ENCODE data around the gene S100A4.
"Not testable (repeated sequence)": the region's sequence is repeated elsewhere in the genome, so short reads cannot be mapped to it uniquely, and the experiment has no call there.

S100A4 gene

DNA sequence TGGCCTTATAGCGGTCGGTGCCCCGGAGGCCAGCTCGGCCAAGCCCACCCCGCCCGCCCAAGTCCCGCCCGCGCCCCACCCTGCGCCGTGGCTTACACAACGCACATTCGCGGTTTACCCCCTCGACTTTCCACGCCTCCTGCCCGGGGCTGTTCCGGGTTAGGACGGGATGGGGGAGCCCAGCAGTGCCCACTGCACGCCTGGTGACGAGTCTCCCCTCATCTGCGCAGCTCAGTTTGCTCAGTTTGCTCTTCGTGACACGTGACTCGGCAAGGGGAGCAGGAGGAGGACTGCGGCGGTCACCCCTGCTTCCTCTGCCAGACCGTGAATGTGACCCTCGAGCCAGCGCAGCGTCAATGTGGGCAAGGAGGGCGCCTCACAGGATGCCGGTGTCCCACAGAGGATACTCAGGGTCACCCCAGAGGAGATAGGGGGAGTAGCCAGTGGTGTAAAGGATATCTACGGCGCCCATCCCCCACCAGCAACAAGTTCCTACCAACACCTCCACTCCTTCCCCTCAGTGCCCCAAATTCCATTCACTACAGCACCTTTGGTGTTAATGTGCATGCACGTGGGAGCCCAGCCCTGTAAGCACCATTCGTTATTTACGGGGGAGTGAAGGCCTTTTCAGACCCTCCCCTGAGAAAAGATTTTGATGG lies 9.5 kb downstream of the S100A4 start:
- DNase-seq (ENCODE audit: extremely low spot score, insufficient read length, low read depth) (no peak), FAIRE-seq (no peak)

DNA sequence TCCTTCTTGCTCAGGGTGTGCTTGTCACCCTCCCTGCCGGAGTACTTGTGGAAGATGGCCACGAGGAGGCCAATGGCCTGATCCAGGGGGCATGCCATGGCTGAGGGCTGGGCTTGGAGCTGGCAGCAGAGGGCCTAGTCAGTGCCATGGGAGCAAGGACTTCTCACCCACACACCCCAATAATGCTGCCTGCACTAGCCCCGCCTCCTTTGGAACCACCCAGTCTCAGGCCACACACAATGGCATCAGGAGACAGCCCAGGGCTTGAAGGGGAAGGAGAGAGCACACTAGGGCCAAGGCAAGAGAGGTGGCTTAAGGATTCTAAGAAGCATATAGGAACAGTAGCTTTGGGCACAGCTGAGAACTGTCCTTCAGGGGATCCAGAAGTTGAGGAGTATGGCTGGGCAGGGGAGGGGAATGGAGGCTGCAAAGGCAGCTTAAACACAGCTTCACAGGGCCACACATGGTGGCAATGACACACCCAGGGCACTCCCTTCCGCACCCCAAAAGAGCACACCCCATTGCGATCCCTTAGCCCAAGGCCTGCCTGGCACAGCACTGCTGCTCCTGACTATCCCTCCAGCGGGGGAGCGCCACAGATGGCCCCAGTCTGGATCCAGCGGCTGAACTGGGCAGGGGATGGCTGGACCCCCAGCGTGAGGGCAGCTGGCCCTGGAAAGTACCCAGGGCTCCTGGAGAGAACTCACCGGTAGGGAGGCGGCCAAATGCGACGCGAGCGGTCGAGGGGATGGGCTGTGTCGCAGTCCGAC lies 10.2 kb downstream of the S100A4 start, which contains the start of gene S100A6:
Gene S100A6, minus strand, starts transcription at position 750 of the 770 bp plus-strand sequence. Its CDS starts 652 bp downstream, at position 98.
- DNase-seq (ENCODE audit: extremely low spot score, insufficient read length, low read depth) (no peak), FAIRE-seq (no peak)

DNA sequence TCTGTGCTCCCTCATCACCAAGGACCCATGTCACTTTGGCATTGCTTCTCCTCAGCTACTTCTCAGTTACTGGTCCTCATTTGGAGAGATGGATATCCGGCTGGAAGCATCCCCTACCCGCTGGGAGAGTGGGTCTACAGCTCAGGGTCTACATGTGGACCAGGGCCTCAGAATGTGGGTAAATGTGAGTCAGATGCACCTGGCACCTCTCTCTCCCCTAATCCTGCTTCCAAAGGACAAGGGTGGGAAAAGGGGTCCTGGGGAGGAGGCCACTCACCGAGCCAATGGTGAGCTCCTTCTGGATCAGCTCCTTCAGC lies 10.7 kb downstream of the S100A4 start:
- no peak for FAIRE-seq

DNA sequence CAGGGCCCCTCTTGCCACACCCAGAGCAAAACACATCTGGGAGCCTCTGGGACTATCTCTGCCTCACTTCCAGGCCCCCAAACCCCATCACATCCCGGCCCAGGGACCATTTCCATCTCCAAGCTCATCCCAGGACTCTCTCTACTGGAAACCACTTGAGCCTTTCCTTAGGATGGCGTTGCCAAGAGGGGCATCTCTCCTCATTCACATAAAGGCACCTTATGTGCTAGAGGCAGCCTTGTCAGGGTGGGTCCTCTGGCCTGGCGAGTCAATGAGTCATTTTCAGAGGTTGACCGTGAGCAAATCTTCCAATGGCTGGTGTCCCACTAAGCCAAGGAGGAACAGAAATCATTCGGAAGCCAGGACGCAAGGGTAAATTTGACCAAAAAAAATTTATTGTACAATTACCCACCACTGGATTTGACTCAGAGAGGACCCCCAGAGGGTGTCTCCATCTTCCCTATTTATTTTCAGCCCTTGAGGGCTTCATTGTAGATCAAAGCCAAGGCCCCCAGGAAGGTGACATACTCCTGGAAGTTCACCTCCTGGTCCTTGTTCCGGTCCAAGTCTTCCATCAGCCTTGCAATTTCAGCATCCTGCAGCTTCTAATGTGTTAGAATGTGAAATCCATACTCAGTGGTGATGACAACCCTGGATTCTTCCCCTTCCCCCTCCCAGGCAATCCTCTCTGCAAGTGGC lies 11.2 kb downstream of the S100A4 start:
- no peak for FAIRE-seq

More for the DNA sequence above, 10.7 kb downstream of the S100A4 start:
- no peak for DNase-seq (ENCODE audit: extremely low spot score, insufficient read length, low read depth)

DNA sequence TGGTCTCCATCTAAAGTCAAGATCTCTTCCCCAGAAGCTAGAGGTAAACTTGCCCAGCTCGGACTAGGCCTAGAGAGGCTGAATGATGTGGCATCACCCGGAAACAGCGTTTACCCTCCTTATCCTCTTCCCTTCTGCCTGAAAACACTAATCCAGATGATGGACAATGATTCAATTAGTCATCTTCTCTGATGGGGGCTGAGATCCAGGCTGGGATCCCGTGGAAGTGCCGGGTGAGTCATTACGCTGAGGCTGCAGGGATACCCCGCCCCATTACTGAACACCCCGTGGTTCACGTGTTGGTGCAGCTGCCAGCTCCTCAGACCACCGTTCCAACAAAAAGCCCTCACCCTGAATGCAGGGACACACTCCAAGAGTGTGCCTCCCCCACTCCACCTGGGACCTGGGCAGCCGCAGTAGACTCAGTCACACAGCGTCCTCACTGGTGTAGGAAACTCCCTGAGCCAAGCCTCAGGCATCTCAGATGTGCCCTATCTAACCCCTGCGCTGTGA lies 11.9 kb downstream of the S100A4 start:
- no peak for FAIRE-seq
- no peak for DNase-seq (ENCODE audit: extremely low spot score, insufficient read length, low read depth)

More for the DNA sequence above, 11.2 kb downstream of the S100A4 start:
- no peak for DNase-seq (ENCODE audit: extremely low spot score, insufficient read length, low read depth)

DNA sequence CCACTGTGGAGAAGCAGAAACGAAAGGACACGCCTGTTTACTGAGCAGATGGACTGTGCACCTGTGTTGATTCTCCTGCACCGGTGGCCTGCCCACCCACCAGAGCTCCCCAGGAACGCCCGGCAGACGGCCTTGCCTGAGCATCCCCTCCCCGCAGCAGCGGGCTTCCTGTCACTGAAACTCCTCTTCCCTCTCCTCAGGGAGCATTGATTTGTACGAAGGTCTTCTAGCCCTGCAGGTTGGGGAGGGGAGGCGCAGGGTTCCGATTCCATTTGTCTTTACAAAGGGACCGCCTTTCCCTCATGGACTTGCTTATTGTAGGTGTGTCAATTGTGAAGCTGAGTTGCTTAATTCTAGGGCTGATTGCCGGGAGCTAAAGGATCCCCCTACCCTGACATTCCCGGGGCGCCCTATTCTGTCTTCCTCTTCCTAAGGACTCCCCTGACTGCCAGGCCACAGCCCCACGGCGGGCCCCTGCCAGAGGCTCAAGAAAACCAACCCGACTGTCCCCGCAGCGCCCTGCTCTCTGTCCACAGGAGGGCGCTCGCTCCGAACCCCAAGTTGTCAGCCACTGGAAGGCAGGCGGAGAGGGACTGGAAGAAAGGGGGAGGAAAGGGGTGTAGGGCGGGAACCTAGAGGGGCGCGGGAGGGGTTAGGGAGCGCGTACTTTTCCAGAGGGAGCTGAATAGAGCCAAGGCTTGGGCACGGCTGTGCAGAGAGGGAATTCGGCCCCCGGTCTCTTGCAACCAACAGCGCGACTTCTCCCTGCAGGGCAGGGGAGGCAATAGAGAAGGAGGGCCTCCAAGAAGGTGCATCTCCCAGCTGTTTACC lies 12.6 kb downstream of the S100A4 start:
- no peak for FAIRE-seq
- peak; percentile 32 for DNase-seq (ENCODE audit: extremely low spot score, insufficient read length, low read depth)

DNA sequence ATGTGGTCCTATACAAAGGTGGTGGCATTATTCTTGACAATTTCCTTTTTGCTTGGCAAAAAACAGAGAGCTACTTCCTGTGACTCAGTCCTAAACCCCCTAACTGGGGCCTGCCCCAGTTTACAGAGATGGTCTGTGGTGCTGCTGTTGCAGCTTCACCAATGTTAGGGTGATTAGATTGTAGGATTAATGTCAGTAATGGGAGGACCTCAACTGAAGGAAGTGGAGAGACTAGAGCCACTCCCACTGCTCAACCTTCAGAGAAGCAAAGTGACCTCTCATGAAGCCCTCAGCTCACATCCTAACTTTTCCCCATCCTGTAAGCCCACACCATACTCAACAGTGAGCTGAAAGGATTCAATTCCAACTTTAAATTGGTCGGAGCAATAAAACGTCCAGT lies 13.4 kb downstream of the S100A4 start:
- DNase-seq (ENCODE audit: extremely low spot score, insufficient read length, low read depth) (no peak), FAIRE-seq (no peak)

DNA sequence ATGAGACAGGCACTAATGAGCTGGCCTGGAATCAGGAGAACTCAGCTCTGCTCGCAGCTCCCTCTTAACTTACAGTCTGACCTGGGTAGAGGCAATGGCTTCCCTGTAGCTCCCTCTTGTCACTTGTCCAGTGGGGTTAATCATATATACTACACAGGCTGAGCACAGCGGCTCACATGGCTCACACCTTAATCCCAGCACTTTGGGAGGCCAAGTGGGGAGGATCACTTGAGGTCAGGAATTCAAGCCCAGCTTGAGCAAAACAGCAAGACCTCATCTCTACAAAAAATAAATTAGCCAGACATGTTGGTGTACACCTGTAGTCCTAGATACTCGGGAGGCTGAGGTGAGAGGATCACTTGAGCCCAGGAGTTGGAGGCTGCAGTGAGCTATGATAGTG lies 14.0 kb downstream of the S100A4 start:
- FAIRE-seq: no peak

DNA sequence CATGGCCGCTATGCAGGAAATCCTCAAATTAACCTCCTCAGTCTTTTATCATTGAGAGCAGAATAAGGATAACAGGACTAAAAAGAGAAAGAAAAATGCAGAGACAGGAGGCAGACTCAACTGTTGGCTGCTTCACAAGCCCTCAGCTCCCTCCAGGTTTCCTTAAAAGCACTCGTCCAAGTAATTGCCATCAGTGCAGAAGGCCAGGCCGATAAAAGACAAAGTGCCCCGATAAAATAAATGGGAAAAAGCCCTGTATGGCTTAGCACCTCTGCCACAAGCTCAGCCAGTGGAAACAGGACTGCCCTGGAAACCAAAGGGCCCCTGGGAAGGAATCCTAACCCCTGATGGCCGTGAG lies 17.9 kb downstream of the S100A4 start:
- no peak for DNase-seq (ENCODE audit: extremely low spot score, insufficient read length, low read depth)
- no peak for FAIRE-seq

More for the DNA sequence above, 14.0 kb downstream of the S100A4 start:
- no peak for DNase-seq (ENCODE audit: extremely low spot score, insufficient read length, low read depth)

DNA sequence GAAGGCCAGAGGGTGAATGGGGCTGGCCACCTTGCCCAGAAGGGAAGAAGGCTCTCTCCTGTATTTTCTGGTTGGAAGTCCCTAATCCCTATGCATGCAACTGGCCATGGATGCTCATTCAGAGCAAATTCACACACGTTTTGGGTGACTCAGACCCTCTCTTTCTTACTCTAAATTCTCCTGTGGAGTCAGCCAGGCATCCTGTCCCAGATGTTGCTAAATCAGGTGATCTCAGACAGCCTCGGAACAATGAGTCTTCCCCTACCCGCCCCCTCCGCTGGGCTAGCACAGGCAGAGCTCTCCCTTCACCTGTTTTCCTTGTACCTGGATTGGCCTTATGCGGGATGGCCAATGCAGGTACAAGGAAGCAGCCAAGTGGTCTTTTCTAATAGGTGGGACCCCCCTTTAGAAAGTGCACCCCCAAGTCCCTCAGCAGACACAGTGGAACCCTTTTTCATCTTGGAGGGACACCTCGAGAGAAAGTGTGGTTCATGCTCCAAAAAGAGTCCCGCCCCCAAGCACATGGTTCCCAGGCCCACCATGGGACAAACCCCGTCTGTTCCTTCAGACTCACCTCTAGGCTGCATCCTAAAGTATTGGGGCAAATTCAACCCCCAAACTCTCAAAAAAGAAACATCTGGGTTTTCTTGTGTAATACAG lies 18.5 kb downstream of the S100A4 start:
- FAIRE-seq (no peak), DNase-seq (ENCODE audit: extremely low spot score, insufficient read length, low read depth) (no peak)

DNA sequence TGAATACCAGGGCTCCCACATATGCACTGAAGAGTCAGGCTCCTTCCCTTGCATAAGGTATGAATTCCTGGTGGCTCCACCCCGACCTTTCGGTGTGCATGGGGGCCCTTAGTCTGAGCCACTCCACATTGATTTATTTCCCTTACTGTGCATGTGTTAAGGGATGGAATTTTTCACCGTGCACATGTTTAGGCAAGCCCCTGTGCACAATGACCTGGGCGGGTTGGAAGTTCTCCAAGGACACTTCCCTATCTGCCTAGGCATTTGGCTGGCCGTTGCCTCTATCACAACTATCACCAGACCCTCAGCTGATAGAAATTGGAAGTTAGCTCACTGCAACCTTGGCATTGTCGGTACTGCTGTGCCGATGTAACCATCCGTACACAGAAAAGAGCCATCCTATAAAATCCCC lies 19.5 kb downstream of the S100A4 start:
- DNase-seq (ENCODE audit: extremely low spot score, insufficient read length, low read depth) (no peak), FAIRE-seq (no peak)

DNA sequence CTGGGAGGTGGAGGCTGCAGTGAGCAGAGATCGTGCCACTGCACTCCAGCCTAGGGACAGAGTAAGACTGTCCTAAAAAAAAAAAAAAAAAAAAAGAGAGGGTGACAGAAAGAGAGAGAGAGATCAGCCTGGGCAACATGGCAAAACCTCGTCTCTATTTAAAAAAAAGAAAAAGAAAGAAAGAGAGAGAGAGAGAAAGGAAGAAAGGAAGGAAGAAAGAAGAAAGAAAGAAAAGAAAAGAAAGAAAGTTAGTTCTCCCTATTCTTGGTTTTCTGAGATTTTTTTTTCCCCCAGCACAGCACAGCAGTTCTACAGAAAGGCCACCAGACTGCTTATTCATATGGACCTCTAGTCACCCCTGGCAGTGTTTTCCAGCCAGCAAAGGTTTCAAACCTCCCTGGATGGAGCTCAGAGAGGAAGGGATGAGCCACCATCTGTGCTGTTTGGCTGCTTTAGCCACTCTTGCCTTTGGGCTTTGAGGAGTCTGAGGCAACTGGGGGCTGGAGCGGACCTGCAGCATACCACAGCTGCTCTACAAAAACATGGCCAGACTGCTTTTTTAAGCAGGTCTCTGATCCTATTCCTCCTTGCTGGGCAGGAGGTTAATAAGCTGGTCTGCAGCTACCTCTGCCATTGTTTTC lies 20.4 kb downstream of the S100A4 start:
- DNase-seq (ENCODE audit: extremely low spot score, insufficient read length, low read depth) (no peak), FAIRE-seq (no peak)

DNA sequence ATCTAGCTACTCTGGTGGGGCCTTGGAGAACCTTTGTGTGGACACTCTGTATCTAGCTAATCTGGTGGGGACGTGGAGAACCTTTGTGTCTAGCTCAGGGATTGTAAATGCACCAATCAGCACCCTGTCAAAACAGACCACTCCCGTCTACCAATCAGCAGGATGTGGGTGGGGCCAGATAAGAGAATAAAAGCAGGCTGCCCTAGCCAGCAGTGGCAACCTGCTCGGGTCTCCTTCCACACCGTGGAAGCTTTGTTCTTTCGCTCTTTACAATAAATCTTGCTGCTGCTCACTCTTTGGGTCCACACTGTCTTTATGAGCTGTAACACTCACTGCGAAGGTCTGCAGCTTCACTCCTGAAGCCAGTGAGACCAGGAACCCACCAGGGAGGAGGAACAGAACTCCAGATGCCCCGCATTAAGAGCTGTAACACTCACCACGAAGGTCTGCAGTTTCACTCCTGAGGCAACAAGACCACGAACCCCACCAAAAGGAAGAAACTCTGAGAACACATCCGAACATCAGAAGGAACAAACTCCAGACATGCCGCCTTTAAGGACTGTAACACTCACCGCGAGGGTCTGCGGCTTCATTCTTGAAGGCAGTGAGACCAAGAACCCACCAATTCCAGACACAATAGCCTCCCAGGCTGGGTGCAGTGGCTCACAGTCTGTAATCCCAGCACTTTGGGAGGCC lies 23.1 kb downstream of the S100A4 start:
- FAIRE-seq: not testable (repeated sequence)

DNA sequence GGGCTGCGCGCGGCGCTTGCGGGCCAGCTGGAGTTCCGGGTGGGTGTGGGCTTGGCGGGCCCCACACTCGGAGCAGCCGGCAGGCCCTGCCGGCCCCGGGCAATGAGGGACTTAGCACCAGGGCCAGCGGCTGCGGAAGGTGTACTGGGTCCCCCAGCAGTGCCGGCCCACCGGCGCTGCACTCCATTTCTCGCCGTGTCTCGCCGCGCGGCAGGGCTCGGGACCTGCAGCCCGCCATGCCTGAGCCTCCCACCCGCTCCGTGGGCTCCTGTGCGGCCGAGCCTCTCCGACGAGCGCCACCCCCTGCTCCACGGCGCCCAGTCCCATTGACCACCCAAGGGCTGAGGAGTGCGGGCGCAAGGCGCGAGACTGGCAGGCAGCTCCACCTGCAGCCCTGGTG lies 23.8 kb downstream of the S100A4 start:
- not testable (repeated sequence) for DNase-seq (ENCODE audit: extremely low spot score, insufficient read length, low read depth); FAIRE-seq

More for the DNA sequence above, 23.1 kb downstream of the S100A4 start:
- DNase-seq (ENCODE audit: extremely low spot score, insufficient read length, low read depth): not testable (repeated sequence)

DNA sequence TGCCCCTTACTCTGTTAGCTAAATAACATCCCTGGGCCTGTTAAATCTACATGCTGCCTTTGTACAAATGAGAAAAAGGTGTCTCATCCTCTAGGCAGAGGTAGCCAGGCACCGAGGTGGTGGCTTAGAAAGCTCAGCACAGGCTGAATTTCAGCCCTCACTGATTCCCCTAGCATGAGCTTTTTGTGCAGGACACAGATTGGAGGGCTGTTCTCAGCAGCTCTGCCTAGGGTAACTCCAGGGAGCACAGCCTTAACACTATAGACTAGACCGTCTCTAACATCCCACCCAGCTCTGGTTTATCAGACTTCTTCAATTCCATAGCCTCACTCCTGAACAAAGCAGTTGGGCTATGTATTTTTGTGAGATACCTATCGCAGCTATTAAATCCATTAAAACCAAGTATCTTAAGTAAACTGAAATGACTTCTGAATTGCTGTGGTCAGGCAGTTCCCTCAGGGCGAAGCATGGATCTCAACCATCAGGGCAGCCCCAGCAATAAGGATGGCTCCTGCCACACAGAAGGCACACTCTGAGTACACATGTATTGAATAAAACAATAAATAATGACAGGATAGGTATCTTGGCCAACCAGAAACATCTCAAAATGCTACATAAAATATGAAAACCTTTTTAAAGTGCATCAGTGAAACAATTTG lies 24.7 kb downstream of the S100A4 start:
- DNase-seq (ENCODE audit: extremely low spot score, insufficient read length, low read depth) (no peak), FAIRE-seq (no peak)

DNA sequence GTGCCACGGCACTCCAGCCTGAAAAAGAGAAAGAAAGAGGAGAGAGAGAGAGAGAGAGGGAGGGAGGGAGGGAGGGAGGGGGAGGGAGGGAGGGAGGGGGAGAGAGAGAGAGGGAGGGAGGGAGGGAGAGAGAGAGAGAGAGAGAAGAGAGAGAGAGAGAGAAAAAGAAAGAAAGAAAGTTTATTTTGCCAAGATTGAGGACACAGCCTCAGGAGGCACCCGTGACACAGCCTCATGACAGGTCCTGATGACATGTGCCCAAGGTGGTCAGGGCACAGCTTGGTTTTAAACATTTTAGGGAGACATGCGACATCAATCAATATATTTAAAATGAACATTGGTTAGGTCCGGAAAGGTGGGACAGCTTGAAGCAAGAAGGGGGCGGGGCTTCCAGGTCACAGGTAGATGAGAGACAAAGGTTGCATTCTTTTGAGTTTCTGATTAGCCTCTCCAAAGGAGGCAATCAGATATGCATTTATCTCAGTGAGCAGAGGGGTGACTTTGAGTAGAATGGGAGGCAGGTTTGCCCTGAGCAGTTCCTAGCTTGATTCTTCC lies 25.4 kb downstream of the S100A4 start:
- DNase-seq (ENCODE audit: extremely low spot score, insufficient read length, low read depth); FAIRE-seq: not testable (repeated sequence)

DNA sequence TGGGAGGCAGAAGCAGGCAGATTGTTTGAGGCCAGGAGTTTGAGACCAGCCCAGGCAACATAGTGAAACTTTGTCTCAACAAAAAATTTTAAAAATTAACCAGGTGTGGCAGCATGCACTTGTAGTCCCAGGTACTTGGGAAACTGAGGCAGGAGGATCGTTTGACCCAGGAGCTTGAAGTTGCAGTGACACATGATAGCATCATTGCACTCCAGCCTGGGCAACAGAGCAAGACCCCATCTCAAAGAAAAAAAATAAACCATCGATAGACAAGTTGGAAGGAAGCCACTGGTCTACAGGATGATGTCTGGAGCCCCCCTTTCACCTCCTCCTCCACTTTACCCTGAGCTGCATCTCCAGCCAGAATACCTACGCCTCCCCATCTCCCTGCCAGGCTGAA lies 26.4 kb downstream of the S100A4 start:
- FAIRE-seq (no peak), DNase-seq (ENCODE audit: extremely low spot score, insufficient read length, low read depth) (no peak)
